Activated CD4-positive, alpha-beta T cell treated with anti-CD3 and anti-CD28 coated beads for 24 hours (primary cell): ENCODE data around the gene HNRNPC.
A peak's percentile ranks its signal among the peaks of the same experiment; 100 is the strongest.
"Not testable (repeated sequence)": the region's sequence is repeated elsewhere in the genome, so short reads cannot be mapped to it uniquely, and the experiment has no call there.

Experiments
- DNase-seq, 2 donors: peaks; one replicate each; pipeline ENCODE4 v3.0.0-alpha.2; 2020; ENCODE audit warnings: low read depth in 2 of 2

The HNRNPC gene

GRCh38 chr14:21269252-21270046, at the start of gene HNRNPC:
Gene HNRNPC (minus strand): TSS chr14:21269442. CDS start chr14:21234193, 35,249 bp downstream.
- peak; percentile 100 for DNase-seq

GRCh38 chr14:21317398-21317797, 48.2 kb upstream of the HNRNPC start:
- DNase-seq = no peak

GRCh38 chr14:21313512-21313911, 44.3 kb upstream of the HNRNPC start:
- DNase-seq = no peak

GRCh38 chr14:21311614-21312013, 42.4 kb upstream of the HNRNPC start:
- DNase-seq = no peak

GRCh38 chr14:21309956-21310355, 40.7 kb upstream of the HNRNPC start:
- no peak for DNase-seq

- DNase-seq = no peak
These were observed 40.0 kb upstream of the HNRNPC start for GRCh38 chr14:21309238-21309636.

GRCh38 chr14:21308479-21309237, 39.4 kb upstream of the HNRNPC start:
- peak; percentile 59 to 68 for DNase-seq

GRCh38 chr14:21308132-21308478, 38.9 kb upstream of the HNRNPC start:
- DNase-seq = no peak

- no peak for DNase-seq
These were observed 38.4 kb upstream of the HNRNPC start for GRCh38 chr14:21307637-21308036.

- not testable (repeated sequence) for DNase-seq
These were observed 33.5 kb upstream of the HNRNPC start for GRCh38 chr14:21302836-21303140.

GRCh38 chr14:21302013-21302835, 33.0 kb upstream of the HNRNPC start:
- DNase-seq = no peak

- peak; percentile 7 to 13 for DNase-seq
These were observed 31.6 kb upstream of the HNRNPC start for GRCh38 chr14:21300892-21301291.

GRCh38 chr14:21299562-21300130, 30.4 kb upstream of the HNRNPC start:
- DNase-seq = no peak

- no peak for DNase-seq
These were observed 29.1 kb upstream of the HNRNPC start for GRCh38 chr14:21298358-21298757.

- not testable (repeated sequence) for DNase-seq
These were observed 24.8 kb upstream of the HNRNPC start for GRCh38 chr14:21294026-21294425.

GRCh38 chr14:21287168-21287567, 17.9 kb upstream of the HNRNPC start:
- DNase-seq = no peak

GRCh38 chr14:21286516-21286915, 17.3 kb upstream of the HNRNPC start:
- not testable (repeated sequence) for DNase-seq

GRCh38 chr14:21281917-21282316, 12.7 kb upstream of the HNRNPC start:
- not testable (repeated sequence) for DNase-seq

- DNase-seq = no peak
These were observed 10.5 kb upstream of the HNRNPC start, which contains the start of gene RPGRIP1 for GRCh38 chr14:21279783-21280182. Gene RPGRIP1 (plus strand): TSS chr14:21280083. CDS start chr14:21287977, 7,894 bp downstream.

GRCh38 chr14:21278632-21279031, 9.4 kb upstream of the HNRNPC start:
- DNase-seq = no peak

- no peak for DNase-seq
These were observed 6.1 kb upstream of the HNRNPC start for GRCh38 chr14:21275261-21275858.
